ENCODE results near the gene IRF2BPL.

The IRF2BPL gene

GRCh38 chr14:77053046-77053841, 24.7 kb upstream of the IRF2BPL start:
- Histone ChIP-seq H3K27ac (ENCODE audit: low read depth, low read length) (no peak overlapping the region), H3K4me1 (ENCODE audit: insufficient read depth, low read length) (peaks cover 7% of the 10 kb centered on the region; the same call in 1 of the 2 replicates), H3K27me3 (ENCODE audit: insufficient read depth, low read length) (no peaks in the 10 kb centered on the region), H3K4me3 (ENCODE audit: low read length) (no peak overlapping the region), H3K9me3 (ENCODE audit: insufficient read depth, low read depth, low read length) (no peaks in the 10 kb centered on the region; the same call in 1 of the 2 replicates), H3K36me3 (ENCODE audit: insufficient read depth, low read length) (no peaks in the 10 kb centered on the region), H3K9ac (ENCODE audit: low read depth, low read length) (0 out of 2 replicates have a peak overlapping the region, but pooled peaks have one; percentile 8)
- WGBS = 31% methylated on average over 21 of the region's 21 CpGs

- Histone ChIP-seq H3K4me1 (ENCODE audit: insufficient read depth, low read length) (peaks cover 7% of the 10 kb centered on the region; the same call in 1 of the 2 replicates), H3K27me3 (ENCODE audit: insufficient read depth, low read length) (no peaks in the 10 kb centered on the region), H3K27ac (ENCODE audit: low read depth, low read length) (no peak overlapping the region), H3K9ac (ENCODE audit: low read depth, low read length) (0 out of 2 replicates have a peak overlapping the region, but pooled peaks have one; percentile 8), H3K4me3 (ENCODE audit: low read length) (no peak overlapping the region), H3K9me3 (ENCODE audit: insufficient read depth, low read depth, low read length) (no peaks in the 10 kb centered on the region; the same call in 1 of the 2 replicates), H3K36me3 (ENCODE audit: insufficient read depth, low read length) (no peaks in the 10 kb centered on the region)
- 90% methylated on average over 8 of the region's 8 CpGs for WGBS
Observed at GRCh38 chr14:77052281-77053044, 24.0 kb upstream of the IRF2BPL start.

GRCh38 chr14:77051116-77051515, 22.6 kb upstream of the IRF2BPL start:
- H3K36me3 ChIP-seq (ENCODE audit: insufficient read depth, low read length) = no peaks in the 10 kb centered on the region
- WGBS = 84% methylated on average over 11 of the region's 11 CpGs
- no peak overlapping the region for H3K27ac ChIP-seq (ENCODE audit: low read depth, low read length)
- H3K4me1 ChIP-seq (ENCODE audit: insufficient read depth, low read length) = peaks cover 7% of the 10 kb centered on the region; the same call in 1 of the 2 replicates
- no peak overlapping the region for H3K9ac ChIP-seq (ENCODE audit: low read depth, low read length)
- no peak overlapping the region for H3K4me3 ChIP-seq (ENCODE audit: low read length)
- no peaks in the 10 kb centered on the region for H3K27me3 ChIP-seq (ENCODE audit: insufficient read depth, low read length)
- H3K9me3 ChIP-seq (ENCODE audit: insufficient read depth, low read depth, low read length) = no peaks in the 10 kb centered on the region; the same call in 1 of the 2 replicates

DNA sequence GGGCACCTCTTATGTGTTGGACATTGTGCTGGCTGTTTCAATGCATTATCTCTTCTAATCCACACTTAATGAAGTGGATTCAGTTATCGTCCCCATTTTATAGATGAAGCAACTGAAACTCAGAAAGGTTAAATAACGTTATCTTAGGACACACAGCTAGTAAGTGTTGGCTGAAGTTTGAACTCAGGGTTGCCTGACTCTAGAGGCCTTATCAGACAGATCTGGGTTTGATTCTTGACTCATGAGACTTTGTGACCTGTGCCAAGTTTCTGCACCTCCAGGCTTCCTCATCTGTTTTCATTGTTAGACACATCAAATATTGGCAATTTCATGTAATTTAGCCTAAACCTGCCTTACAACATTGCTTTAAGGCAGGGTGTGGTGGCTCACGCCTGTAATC, 18.2 kb upstream of the IRF2BPL start:
- Histone ChIP-seq H3K36me3 (ENCODE audit: insufficient read depth, low read length) (no peaks in the 10 kb centered on the region), H3K27ac (ENCODE audit: low read depth, low read length) (no peak overlapping the region), H3K9ac (ENCODE audit: low read depth, low read length) (no peak overlapping the region), H3K4me3 (ENCODE audit: low read length) (no peak overlapping the region), H3K9me3 (ENCODE audit: insufficient read depth, low read depth, low read length) (no peaks in the 10 kb centered on the region), H3K4me1 (ENCODE audit: insufficient read depth, low read length) (peaks cover 33% of the 10 kb centered on the region), H3K27me3 (ENCODE audit: insufficient read depth, low read length) (peaks cover under 1% of the 10 kb centered on the region; the same call in 1 of the 2 replicates)
- 90% methylated on average over 3 of the region's 3 CpGs for WGBS

DNA sequence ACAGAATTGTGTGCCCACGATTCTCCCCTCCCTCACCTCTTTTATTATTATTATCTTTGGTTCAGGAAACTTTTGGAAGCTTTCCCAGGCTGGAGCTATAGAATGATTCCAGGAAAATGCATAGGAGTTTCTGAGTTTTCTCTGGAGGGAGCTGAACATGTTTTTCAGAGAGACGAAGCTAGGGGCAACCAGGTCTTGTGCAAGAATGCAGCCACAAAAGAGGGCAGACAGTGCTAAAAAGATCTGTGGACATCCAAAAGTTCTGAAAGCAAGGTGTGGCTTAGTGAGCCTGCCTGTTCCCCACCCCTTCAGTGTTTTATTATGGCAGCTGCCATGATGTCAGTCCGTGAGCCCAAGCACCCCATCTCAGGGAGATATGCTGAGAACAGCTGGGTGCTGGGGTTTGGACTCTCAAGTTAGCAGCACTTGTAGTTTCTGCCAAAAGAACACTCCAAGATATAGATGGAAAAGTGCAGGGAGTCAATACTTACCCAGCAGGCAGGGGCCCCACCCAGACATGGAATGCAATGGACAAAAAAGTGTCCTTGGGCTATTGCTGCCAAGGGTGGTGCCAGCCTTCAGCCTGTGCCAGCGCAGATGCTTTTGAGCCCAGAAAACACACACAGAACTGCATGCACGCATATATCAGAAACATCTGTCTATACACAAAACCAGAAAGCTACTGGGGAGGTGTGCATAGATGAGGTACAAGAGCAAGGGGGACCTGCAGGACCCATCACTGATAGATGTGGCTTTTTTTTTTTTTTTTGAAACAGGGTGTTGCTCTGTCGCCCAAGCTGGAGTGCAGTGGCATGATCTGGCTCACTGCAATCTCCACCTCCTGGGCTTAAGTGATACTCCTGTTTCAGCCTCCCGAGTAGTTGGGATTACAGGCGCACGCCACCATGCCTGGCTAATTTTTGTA, 17.0 kb upstream of the IRF2BPL start:
- Histone ChIP-seq H3K4me3 (ENCODE audit: low read length) (no peak overlapping the region), H3K9me3 (ENCODE audit: insufficient read depth, low read depth, low read length) (no peaks in the 10 kb centered on the region), H3K9ac (ENCODE audit: low read depth, low read length) (no peak overlapping the region), H3K4me1 (ENCODE audit: insufficient read depth, low read length) (peaks cover 45% of the 10 kb centered on the region), H3K27me3 (ENCODE audit: insufficient read depth, low read length) (peaks cover 3% of the 10 kb centered on the region; the same call in 1 of the 2 replicates), H3K36me3 (ENCODE audit: insufficient read depth, low read length) (no peaks in the 10 kb centered on the region), H3K27ac (ENCODE audit: low read depth, low read length) (no peak overlapping the region)
- 83% methylated on average over 9 of the region's 9 CpGs for WGBS

GRCh38 chr14:77044783-77045237, 16.3 kb upstream of the IRF2BPL start:
- 4% methylated on average over 2 of the region's 2 CpGs for WGBS
- H3K4me1 ChIP-seq (ENCODE audit: insufficient read depth, low read length) = peaks cover 47% of the 10 kb centered on the region
- H3K9ac ChIP-seq (ENCODE audit: low read depth, low read length) = no peak overlapping the region
- H3K27ac ChIP-seq (ENCODE audit: low read depth, low read length) = no peak overlapping the region; the same call in 1 of the 2 replicates
- H3K27me3 ChIP-seq (ENCODE audit: insufficient read depth, low read length) = peaks cover 3% of the 10 kb centered on the region; the same call in 1 of the 2 replicates
- H3K9me3 ChIP-seq (ENCODE audit: insufficient read depth, low read depth, low read length) = no peaks in the 10 kb centered on the region
- no peaks in the 10 kb centered on the region for H3K36me3 ChIP-seq (ENCODE audit: insufficient read depth, low read length)
- no peak overlapping the region for H3K4me3 ChIP-seq (ENCODE audit: low read length)

GRCh38 chr14:77043984-77044485, 15.5 kb upstream of the IRF2BPL start:
- Histone ChIP-seq H3K9ac (ENCODE audit: low read depth, low read length) (no peak overlapping the region), H3K4me1 (ENCODE audit: insufficient read depth, low read length) (peaks cover 55% of the 10 kb centered on the region), H3K27me3 (ENCODE audit: insufficient read depth, low read length) (peaks cover 3% of the 10 kb centered on the region; the same call in 1 of the 2 replicates)

DNA sequence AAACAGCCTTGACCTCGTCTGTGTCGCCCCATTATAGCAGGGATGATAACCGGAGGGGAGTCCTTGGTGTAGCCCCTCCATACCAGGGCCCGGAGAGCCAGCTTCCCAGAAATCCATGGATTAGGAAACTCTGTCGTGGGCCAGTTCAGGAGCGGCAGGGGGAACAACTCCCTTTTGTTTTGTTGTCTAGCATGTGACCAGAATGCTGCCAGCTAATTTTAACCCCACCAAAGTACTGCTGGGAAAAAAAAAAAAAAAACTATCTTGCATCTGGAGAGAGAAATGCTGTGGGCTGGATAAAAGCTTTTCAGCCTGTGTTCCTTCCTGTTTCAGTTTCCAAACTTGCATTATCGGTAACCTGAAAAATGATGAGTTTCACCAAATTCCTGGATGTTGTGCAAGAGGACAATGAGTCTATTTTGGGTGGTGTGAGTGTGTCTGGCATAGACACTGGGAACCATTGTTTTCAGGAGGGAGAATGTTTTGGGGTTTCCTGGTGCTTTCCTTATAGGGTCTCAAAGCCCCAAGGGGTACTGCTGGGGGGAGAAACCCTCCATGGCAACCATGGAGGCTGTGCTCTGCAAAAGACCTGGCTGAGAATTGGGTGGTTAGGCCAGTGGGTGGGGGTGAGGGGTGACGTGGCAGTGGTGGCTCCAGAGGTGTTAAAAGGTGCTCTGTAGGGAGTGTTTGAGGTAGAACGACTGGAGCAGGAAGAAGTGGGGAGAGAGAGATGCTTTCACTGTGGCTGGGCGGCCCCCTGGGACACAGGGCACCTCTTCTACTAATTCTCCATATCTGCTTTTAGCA, 14.9 kb upstream of the IRF2BPL start:
- Histone ChIP-seq H3K36me3 (ENCODE audit: insufficient read depth, low read length) (no peaks in the 10 kb centered on the region), H3K27ac (ENCODE audit: low read depth, low read length) (no peak overlapping the region), H3K4me1 (ENCODE audit: insufficient read depth, low read length) (peaks cover 62% of the 10 kb centered on the region), H3K9me3 (ENCODE audit: insufficient read depth, low read depth, low read length) (no peaks in the 10 kb centered on the region), H3K9ac (ENCODE audit: low read depth, low read length) (no peak overlapping the region), H3K27me3 (ENCODE audit: insufficient read depth, low read length) (peaks cover 3% of the 10 kb centered on the region; the same call in 1 of the 2 replicates), H3K4me3 (ENCODE audit: low read length) (no peak overlapping the region)
- 60% methylated on average over 9 of the region's 10 CpGs for WGBS

More at GRCh38 chr14:77043984-77044485, 15.5 kb upstream of the IRF2BPL start:
- Histone ChIP-seq H3K4me3 (ENCODE audit: low read length) (no peak overlapping the region), H3K27ac (ENCODE audit: low read depth, low read length) (no peak overlapping the region), H3K36me3 (ENCODE audit: insufficient read depth, low read length) (no peaks in the 10 kb centered on the region), H3K9me3 (ENCODE audit: insufficient read depth, low read depth, low read length) (no peaks in the 10 kb centered on the region)
- WGBS = 75% methylated on average over 8 of the region's 8 CpGs

DNA sequence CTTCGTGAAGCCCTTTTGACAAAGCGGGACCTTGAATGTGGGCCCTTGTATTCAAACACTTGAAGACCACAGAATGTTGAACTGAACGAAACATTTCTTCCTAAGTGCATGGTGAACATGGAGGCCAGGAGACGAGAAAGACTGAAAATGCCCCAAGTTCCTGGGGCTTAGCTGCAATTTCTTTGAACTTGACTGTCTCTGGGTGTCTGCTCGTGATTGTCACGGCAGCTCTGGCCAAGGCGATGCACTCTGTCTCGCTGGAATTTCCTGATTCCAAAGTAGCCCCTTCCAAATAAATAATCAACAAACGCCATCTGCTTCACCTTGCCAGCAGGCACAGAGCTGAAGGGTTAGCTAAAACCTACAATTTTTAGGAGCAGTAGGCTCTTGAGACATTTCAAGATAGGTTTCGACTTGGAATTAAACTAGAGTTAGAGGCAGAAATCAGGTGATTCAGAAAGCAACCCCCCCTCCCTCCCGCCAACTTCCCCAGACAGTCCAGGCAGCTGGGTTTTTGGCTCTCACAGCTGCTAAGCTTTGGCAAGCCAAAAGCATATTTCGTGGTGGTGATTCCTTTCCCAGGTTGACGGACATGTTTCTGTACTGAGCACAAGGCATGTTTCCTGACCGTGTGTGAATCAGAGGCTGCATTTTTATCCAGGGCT, 13.5 kb upstream of the IRF2BPL start:
- Histone ChIP-seq H3K4me1 (ENCODE audit: insufficient read depth, low read length) (peaks cover 73% of the 10 kb centered on the region), H3K4me3 (ENCODE audit: low read length) (no peak overlapping the region)

More for the DNA sequence above, 13.5 kb upstream of the IRF2BPL start:
- 72% methylated on average over 14 of the region's 14 CpGs for WGBS
- Histone ChIP-seq H3K27ac (ENCODE audit: low read depth, low read length) (no peak overlapping the region; the same call in 1 of the 2 replicates), H3K9me3 (ENCODE audit: insufficient read depth, low read depth, low read length) (no peaks in the 10 kb centered on the region), H3K9ac (ENCODE audit: low read depth, low read length) (no peak overlapping the region), H3K36me3 (ENCODE audit: insufficient read depth, low read length) (no peaks in the 10 kb centered on the region), H3K27me3 (ENCODE audit: insufficient read depth, low read length) (peaks cover 13% of the 10 kb centered on the region; the same call in 1 of the 2 replicates)
